Thyroid gland (tissue), 4 donors: ENCODE data around the gene SORD.

Experiments used
- CTCF ChIP-seq, 6 experiments: fragments of 200-600 bp in 3 of 6; fragments of 450-650 bp in 3 of 6; sonication (generic) in 3 of 6; IDR thresholded peaks; one replicate each; pipeline ENCODE4 v1.5.1; 2016 to 2019; ENCODE audit warnings: antibody characterized with exemption in 6 of 6, mild to moderate bottlenecking in 2 of 6, inconsistent platforms in 1 of 6, moderate library complexity in 1 of 6
- POLR2A ChIP-seq, 2 donors: fragments of 450-650 bp; IDR thresholded peaks; one replicate each; pipeline ENCODE4 v1.6.1; 2017; ENCODE audit warnings: antibody characterized with exemption in 2 of 2, mild to moderate bottlenecking in 2 of 2, moderate library complexity in 1 of 2

- TF ChIP-seq CTCF (IDR thresholded peaks at IDR 0.05) (no peak), POLR2A (IDR thresholded peaks at IDR 0.05) (no peak)
These were observed 88.6 kb downstream of the SORD start for GRCh38 chr15:45111390-45112142.
